GM12874 (cell line): ENCODE data around the gene RXRB.

Experiments used
- TF ChIP-seq, protein P1 (sequence below): IDR thresholded peaks from 2 replicates; pipeline ENCODE4 v1.5.1; 2011; ENCODE audit warnings: low read depth, mild to moderate bottlenecking, control low read depth, low read length, moderate library complexity; ENCODE audit not compliant: insufficient read depth

Gene RXRB

DNA sequence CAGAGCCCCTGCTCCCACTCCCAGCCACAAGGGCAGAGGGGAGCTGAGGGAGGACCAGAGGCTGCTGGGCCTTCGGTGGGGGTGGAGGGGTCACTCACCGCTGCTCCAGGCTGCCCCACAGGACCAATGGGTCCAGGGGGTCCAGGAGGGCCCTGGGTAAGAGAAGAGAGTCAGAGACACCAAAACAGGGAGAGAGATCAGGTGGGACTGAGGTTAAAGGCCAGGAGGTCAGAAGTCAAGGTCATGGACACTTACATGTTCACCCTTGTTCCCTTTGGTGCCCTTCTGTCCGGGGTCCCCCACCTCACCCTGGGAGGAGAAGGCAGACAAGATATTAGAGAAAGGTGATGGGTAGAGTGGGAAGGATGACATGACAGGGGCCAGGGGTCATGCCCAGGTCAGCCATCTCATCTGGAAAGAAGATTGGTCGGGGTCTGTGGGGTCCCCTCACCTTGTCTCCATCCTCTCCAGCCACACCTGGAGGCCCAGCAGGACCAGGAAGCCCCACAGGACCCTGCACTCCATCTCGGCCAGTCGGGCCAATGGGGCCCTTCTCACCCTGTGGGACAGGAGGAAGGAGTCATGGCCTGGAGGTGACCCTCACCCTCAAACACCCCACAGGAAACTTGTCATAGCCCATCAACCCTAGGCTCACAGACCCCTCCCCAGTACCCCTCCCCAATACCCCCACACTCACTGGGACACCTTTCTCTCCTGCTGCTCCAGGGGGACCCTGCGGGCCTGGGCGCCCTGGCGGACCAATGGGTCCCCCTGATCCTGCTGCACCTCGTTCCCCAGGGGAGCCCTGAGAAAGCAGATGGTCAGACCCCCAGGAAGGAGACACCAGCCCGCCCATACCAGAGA, 29.2 kb downstream of the RXRB start:
- TF ChIP-seq, protein P1, sequence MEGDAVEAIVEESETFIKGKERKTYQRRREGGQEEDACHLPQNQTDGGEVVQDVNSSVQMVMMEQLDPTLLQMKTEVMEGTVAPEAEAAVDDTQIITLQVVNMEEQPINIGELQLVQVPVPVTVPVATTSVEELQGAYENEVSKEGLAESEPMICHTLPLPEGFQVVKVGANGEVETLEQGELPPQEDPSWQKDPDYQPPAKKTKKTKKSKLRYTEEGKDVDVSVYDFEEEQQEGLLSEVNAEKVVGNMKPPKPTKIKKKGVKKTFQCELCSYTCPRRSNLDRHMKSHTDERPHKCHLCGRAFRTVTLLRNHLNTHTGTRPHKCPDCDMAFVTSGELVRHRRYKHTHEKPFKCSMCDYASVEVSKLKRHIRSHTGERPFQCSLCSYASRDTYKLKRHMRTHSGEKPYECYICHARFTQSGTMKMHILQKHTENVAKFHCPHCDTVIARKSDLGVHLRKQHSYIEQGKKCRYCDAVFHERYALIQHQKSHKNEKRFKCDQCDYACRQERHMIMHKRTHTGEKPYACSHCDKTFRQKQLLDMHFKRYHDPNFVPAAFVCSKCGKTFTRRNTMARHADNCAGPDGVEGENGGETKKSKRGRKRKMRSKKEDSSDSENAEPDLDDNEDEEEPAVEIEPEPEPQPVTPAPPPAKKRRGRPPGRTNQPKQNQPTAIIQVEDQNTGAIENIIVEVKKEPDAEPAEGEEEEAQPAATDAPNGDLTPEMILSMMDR, result no peak

DNA sequence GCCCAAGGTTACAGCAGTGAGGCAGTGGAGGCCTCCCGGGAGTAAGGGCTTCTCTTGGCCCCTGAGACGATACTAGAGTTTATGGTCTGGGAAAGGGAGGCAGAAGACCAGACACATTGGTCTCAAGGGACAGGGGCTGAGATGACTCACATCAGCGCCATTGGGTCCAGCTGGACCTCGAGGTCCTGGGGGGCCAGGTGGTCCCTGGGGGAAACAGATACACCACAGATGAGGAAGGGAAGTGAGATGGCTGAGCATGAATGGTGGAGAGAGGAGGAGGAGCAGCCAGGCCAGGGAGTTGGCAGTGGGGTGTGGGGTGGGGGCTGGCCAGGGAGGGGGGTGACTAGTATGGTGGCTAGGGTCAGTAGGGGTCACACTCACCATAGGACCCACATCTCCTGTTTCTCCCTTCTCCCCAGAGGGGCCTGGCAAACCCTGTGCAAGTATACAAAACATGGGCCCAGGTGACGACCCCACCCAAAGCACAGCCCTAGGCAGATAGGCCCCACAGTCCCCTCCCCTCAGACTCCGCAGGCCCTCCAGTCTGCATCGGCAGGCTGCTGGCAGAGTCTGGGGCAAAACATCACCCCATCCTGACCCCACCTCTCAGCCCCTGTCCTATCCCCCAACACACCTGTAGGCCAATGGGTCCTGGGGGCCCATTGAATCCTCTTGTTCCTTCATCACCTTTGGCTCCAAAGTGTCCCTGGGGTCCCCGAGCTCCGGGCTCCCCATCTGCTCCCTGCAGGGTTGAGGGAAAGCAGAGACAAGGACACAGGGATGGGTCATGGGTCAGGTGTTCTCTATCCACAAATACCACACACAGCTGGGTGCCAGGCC, 30.1 kb downstream of the RXRB start:
- TF ChIP-seq, protein P1, result no peak

DNA sequence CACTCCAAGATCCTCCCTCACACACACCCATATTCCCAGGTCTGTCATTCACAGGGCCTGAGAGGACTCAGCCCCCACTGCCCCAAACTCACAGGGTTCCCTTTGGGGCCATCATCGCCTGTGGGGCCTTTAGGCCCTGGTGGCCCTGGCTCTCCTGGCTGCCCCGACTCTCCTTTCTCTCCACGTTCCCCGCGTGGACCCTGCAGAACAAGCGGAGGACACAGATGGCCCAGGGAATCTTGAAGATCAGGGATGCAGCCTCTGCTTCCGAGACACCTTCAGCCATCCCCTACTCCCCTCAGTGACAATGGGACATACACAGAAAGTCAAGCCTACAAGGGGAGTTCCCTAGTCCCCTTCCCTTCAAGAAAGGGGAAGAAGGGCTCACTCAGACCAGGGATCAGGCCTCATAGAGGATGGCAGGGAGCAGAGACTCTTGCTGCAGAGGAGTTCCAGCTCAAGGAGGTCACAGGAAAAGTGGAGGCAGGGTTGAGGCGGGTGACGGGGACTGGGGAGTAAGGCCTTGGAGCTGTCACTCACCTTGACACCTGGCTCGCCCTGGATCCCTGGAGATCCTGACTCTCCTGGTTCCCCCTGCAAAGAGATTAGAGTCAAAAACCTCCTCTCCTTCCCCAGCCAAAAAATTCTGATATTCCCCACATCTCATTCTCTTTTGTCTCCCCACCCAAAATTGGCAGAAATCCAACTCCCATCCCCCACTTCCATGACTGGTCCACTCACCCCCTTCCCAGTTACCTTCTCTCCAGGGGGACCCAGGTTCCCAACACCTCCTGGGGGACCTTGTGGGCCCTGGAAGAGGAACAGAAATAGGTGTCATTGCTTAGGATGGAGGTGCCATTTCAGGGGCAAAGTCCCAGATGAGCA, 30.9 kb downstream of the RXRB start:
- TF ChIP-seq, protein P1, result no peak

DNA sequence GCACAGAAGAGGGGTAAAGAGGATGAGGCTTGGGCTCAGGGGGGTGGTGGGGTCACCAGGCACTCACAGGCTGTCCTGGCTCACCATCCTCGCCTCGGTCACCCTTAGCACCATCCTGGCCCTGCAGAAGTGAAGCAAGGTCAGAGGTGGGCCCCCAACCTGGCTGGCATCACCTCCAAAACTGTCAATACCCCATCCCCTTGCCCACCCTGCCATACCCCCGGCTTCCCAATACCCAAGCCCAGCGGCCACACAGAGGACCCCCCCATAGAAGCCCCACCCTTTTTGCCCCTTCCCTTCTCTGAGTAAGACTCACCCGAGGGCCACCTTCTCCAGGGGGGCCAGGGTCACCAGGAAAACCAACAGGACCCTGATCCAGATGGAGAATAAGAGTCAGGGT, 31.8 kb downstream of the RXRB start:
- TF ChIP-seq, protein P1, result no peak

GRCh38 chr6:33168284-33168601, 32.2 kb downstream of the RXRB start:
- TF ChIP-seq, protein P1, result no peak

DNA sequence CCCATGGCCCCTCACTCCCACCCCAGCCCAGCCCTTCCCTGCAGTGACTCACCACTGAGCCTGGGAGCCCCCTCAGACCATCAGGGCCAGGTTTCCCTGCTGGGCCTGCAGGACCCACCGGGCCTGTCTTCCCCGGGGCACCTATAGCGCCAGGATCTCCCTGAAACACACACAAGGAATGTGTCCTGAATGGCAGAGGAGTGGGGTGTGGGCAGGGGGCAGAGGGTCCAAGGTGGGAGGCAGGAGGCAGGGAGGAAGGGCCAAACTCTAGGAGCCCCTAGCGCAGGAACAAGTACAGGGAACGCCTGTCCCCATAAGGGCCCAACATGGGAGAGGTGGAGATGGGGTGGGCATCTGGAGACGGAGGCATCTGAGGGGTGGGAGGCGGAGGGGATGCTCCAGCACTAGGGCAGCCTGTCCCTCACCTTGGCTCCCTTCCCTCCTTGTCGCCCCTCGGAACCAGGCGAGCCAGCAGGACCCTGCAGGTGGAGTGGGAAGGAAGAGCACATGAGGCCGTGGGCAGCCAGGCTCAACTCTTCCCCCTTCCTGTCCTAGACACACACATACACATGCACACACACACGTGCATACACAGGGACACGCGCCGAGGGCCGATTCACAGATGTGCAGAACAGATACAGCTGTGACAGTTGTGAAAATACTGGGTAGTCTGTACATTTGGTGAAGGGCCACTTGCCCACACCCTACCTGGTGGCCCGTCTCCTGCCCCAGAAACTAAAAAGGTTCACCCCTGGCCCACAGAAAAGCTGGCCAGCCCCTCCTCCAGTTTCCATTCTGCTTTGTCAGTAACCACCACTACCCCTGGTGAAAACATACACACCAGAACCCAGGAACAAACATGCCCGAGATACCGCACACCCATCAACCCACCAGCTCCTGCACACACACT, 32.8 kb downstream of the RXRB start:
- TF ChIP-seq, protein P1, result no peak
